NCI-H1092 (cell line): Measurements from ENCODE around the gene OR52I2.

ENCODE experiments used
- DNase-seq: peaks from one replicate; lab custom pipeline; 2025; lab: John Stamatoyannopoulos, UW

OR52I2 gene

GRCh38 chr11:4581443-4581842, at the start of gene OR52I2:
OR52I2 (plus strand) TSS chr11:4581743.
- DNase-seq: no peak

- DNase-seq: no peak
Measured at GRCh38 chr11:4539603-4540219, 41.8 kb upstream of the OR52I2 start.

- no peak for DNase-seq
Measured at GRCh38 chr11:4541071-4541470, 40.5 kb upstream of the OR52I2 start.

GRCh38 chr11:4543561-4543960, 38.0 kb upstream of the OR52I2 start:
- DNase-seq: no peak

GRCh38 chr11:4544891-4545290, 36.7 kb upstream of the OR52I2 start, which contains the start of gene OR52M1:
OR52M1 (plus strand) TSS chr11:4545191; CDS start chr11:4545191, 0 bp downstream.
- DNase-seq: no peak

- DNase-seq: no peak
Measured at GRCh38 chr11:4546878-4547277, 34.7 kb upstream of the OR52I2 start.

- no peak for DNase-seq
Measured at GRCh38 chr11:4547416-4547815, 34.1 kb upstream of the OR52I2 start.

GRCh38 chr11:4551346-4551979, 30.1 kb upstream of the OR52I2 start:
- DNase-seq: no peak

- DNase-seq: no peak
Measured at GRCh38 chr11:4559527-4560440, 21.8 kb upstream of the OR52I2 start.

GRCh38 chr11:4560467-4560866, 21.1 kb upstream of the OR52I2 start:
- DNase-seq: no peak

- no peak for DNase-seq
Measured at GRCh38 chr11:4565371-4565770, 16.2 kb upstream of the OR52I2 start.

GRCh38 chr11:4569075-4569474, 12.5 kb upstream of the OR52I2 start:
- no peak for DNase-seq

GRCh38 chr11:4576880-4577279, 4.7 kb upstream of the OR52I2 start:
- DNase-seq: no peak

GRCh38 chr11:4577761-4578160, 3.8 kb upstream of the OR52I2 start:
- no peak for DNase-seq

- DNase-seq: no peak
Measured at GRCh38 chr11:4578624-4579023, 2.9 kb upstream of the OR52I2 start.

- no peak for DNase-seq
Measured at GRCh38 chr11:4580124-4580523, 1.4 kb upstream of the OR52I2 start.

- DNase-seq: no peak
Measured at GRCh38 chr11:4589017-4589416, 7.5 kb downstream of the OR52I2 start.

- DNase-seq: no peak
Measured at GRCh38 chr11:4593739-4594138, 12.2 kb downstream of the OR52I2 start, which contains the start of gene OR52I1. OR52I1 (plus strand) TSS chr11:4594039; CDS start chr11:4594039, 0 bp downstream.

GRCh38 chr11:4605057-4605456, 23.5 kb downstream of the OR52I2 start:
- no peak for DNase-seq

- peak; percentile 38 for DNase-seq
Measured at GRCh38 chr11:4606231-4607015, 24.9 kb downstream of the OR52I2 start.

- DNase-seq: no peak
Measured at GRCh38 chr11:4607096-4607495, 25.6 kb downstream of the OR52I2 start.
